ENCODE results near the gene IGFBP4.

GRCh38 chr17:40487371-40488020, 44.2 kb downstream of the IGFBP4 start:
- no peak for TF ChIP-seq ZFX (IDR thresholded peaks at IDR 0.05; ENCODE audit: borderline replicate concordance)
- no peak for TF ChIP-seq CTCF (IDR thresholded peaks at IDR 0.05)
